Esophagus muscularis mucosa (tissue), 4 donors: ENCODE results near the gene RAB3B.

Experiments
- EP300 ChIP-seq: sonication (generic); formaldehyde crosslinking; IDR thresholded peaks from one replicate; pipeline ENCODE4 v1.6.1; 2017; ENCODE audit warnings: antibody characterized with exemption
- POLR2A ChIP-seq: fragments of 450-650 bp; IDR thresholded peaks from one replicate; pipeline ENCODE4 v1.6.1; 2017; ENCODE audit warnings: antibody characterized with exemption, moderate library complexity, mild to moderate bottlenecking, low read depth
- POLR2AphosphoS5 ChIP-seq, 2 donors: sonication (generic); formaldehyde crosslinking; IDR thresholded peaks; one replicate each; pipeline ENCODE4 v1.6.1; 2017; ENCODE audit warnings: antibody characterized with exemption in 2 of 2
- TF ChIP-seq, protein P1 (sequence below), 3 experiments: fragments of 200-600 bp in 2 of 3; fragments of 450-650 bp in 1 of 3; sonication (generic) in 2 of 3; IDR thresholded peaks; one replicate each; pipeline ENCODE4 v1.5.1; 2017 to 2019; ENCODE audit warnings: antibody characterized with exemption in 3 of 3, mild to moderate bottlenecking in 2 of 3, moderate library complexity in 1 of 3

DNA sequence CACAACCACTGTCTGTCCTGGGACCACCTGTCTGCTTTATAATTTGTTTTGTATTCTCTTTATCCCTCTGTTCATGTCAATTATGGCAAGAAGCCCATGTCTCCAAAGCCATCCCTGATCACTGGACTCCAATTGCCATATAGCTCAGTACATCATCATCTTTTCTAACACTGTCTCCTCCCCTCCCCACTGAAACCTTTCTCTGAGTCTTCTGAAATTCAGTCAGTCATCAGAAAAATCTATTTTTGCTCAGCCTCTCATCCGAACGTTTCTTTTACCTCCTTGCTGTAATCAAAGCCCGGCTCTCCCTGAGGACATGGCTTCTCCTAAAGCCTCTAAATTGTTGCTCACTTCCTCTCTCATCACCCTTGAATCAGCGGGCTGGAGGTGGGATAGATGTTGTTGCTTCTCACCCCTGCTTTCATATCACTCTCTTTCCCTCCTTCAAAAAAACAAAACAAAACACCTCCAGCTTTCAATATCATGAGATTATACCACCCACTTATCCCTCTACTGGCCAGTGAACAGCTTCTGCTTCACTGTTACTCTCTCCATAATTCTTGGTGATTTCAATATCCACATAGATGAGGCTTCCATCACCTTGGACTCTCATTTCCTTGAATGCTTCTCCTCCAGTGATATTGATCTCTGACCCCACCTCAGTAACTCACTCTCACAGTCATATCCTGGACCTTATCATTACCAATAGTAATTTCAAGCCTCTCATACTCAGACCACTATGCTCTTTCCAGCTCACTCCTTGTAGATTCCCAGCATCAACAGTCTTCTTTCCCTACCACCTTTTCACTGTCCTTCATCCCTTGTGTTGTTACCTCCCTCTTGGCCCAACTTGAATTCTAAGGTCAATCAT lies 27.8 kb downstream of the RAB3B start:
- TF ChIP-seq, protein P1, sequence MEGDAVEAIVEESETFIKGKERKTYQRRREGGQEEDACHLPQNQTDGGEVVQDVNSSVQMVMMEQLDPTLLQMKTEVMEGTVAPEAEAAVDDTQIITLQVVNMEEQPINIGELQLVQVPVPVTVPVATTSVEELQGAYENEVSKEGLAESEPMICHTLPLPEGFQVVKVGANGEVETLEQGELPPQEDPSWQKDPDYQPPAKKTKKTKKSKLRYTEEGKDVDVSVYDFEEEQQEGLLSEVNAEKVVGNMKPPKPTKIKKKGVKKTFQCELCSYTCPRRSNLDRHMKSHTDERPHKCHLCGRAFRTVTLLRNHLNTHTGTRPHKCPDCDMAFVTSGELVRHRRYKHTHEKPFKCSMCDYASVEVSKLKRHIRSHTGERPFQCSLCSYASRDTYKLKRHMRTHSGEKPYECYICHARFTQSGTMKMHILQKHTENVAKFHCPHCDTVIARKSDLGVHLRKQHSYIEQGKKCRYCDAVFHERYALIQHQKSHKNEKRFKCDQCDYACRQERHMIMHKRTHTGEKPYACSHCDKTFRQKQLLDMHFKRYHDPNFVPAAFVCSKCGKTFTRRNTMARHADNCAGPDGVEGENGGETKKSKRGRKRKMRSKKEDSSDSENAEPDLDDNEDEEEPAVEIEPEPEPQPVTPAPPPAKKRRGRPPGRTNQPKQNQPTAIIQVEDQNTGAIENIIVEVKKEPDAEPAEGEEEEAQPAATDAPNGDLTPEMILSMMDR (IDR thresholded peaks at IDR 0.05), result no peak
- TF ChIP-seq POLR2AphosphoS5 (IDR thresholded peaks at IDR 0.05), result no peak
- no peak for TF ChIP-seq POLR2A
- no peak for TF ChIP-seq EP300
